ENCODE results near the gene APBA2.

- TF ChIP-seq CTCF (IDR thresholded peaks at IDR 0.05) (no peak), EZH2 (IDR thresholded peaks at IDR 0.05) (no peak), EZH2phosphoT487 (IDR thresholded peaks at IDR 0.05) (no peak)
Measured at GRCh38 chr15:29143909-29144635, 258.3 kb downstream of the APBA2 start.
